ENCODE results near the gene MRTO4.
"Not testable (repeated sequence)": the region's sequence is repeated elsewhere in the genome, so short reads cannot be mapped to it uniquely, and the experiment has no call there.

MRTO4 gene

GRCh38 chr1:19273106-19273843 is 21.7 kb downstream of the MRTO4 start:
- FAIRE-seq (no peak), DNase-seq (ENCODE audit: insufficient read length, low spot score) (no peak)
- TF ChIP-seq CTCF (IDR thresholded peaks at IDR 0.05; ENCODE audit: insufficient read depth, missing control alignments) = no peak

DNA sequence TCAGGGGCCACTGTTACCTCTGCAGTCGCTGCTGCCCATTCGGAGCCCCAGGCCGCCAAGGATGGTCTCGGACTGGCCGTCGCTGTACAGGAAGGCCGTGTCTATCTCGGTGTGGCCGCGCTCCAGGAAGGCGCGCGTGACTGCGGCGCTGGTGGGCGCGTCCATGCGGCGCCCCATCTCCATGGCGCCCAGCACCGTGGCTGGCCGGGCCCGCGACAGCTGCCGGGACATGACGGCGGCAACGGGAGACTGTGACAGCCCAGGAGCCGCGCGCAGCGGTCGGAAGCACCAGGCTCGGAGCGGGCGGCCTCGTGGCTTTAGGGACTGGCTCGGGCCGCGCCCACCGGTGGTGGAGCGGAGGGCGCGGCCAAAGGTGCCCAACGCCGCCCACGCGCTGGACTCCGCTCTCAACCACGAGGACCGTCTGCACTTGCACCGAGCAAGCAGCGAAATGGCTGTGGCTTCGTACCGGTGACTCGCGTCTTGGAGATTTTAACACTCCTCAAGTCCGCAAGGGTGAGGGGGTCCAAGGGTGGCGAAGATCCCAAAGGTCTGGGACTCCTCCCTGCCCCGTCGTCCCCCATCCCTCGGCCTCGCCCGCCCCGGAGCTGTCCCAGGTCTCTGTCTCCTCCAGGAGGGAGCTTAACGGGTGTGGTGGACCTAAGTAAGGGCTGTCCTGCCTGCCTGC is 22.4 kb downstream of the MRTO4 start:
- DNase-seq (ENCODE audit: insufficient read length, low spot score); FAIRE-seq: not testable (repeated sequence)

- no peak for FAIRE-seq
- TF ChIP-seq CTCF (IDR thresholded peaks at IDR 0.05; ENCODE audit: insufficient read depth, missing control alignments) = no peak
- no peak for DNase-seq (ENCODE audit: insufficient read length, low spot score)
Measured at GRCh38 chr1:19274636-19275035, 23.0 kb downstream of the MRTO4 start.

DNA sequence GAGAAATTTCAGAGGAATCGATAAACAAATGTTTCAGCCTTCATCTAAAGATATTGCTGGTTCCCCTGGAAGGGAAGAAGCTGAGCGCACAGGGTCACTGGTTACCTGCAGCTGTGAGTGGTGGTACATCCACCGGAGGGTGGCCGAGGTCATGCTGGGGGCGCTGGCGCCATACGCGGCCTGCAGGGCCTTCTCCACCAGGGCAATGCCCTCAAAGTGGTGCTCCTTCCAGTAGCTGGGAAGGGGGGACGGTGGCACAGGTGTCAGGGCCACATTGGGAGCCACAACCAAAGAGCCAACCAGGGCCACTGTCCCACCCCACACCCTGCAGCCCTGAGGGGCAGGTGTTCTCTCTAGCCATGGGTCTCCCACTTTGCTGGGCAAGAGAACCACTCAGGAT is 32.3 kb downstream of the MRTO4 start:
- FAIRE-seq (no peak), DNase-seq (ENCODE audit: insufficient read length, low spot score) (no peak)
- no peak for TF ChIP-seq CTCF (IDR thresholded peaks at IDR 0.05; ENCODE audit: insufficient read depth, missing control alignments)

GRCh38 chr1:19284881-19285280 is 33.3 kb downstream of the MRTO4 start:
- no peak for TF ChIP-seq CTCF (IDR thresholded peaks at IDR 0.05; ENCODE audit: insufficient read depth, missing control alignments)
- FAIRE-seq = no peak

GRCh38 chr1:19285366-19285765 is 33.8 kb downstream of the MRTO4 start:
- DNase-seq (ENCODE audit: insufficient read length, low spot score); FAIRE-seq: not testable (repeated sequence)

More at GRCh38 chr1:19284881-19285280, 33.3 kb downstream of the MRTO4 start:
- no peak for DNase-seq (ENCODE audit: insufficient read length, low spot score)

DNA sequence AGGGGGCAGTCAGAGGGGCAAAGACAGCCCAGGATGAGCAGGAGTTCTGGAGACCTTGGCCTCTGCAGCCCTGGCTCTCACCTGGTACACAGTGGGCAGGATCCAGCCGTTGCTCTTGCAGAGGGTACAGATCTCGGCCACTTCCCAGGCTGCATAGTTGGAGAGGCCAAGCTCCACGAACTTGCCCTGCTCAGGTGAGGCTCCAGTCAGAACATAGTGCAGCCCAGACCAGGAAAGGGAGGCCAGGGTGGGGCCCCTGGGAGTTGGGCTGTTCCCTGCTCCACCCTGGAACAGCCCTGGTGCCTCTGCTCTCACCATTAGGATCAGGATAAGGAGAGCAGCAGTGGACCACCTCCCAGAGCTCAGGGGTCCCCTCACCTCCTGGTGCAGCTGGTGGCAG is 34.2 kb downstream of the MRTO4 start:
- FAIRE-seq; DNase-seq (ENCODE audit: insufficient read length, low spot score): not testable (repeated sequence)

DNA sequence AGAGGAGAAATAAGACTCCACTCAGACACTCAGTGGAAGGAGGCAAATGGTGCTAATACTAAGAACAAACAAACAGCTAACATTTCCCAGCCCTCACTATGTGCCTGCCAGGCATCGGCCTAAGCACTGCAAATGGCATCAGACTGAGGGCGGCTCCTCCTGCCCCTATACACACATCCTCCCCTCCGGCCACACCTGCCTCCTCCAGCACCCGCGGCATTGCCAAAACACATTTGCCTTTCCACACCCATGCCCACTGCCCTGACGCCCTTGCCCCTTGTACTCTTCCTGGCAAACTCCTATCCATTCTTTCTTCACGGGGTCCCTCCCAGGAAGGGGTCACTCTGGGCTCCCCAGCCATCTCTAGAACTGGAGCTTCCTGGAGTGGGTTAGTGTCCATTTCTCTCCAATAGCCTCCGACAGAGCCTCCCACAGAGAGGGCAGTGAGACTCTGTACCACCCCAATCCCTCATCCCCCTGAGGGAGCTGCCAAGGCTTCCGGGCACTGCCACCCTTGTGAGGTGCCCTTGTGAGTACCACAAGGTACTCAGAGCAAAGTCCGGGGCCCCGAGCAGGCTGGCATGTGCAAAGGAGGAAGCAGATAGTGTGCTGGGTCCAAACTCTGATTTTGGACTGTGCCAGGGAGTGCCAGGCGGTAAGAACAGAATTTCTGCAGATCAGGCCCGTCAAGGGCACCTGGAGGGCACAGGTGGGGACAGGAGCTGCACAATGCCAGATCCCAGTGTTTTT is 36.0 kb downstream of the MRTO4 start:
- DNase-seq (ENCODE audit: insufficient read length, low spot score) = no peak
- no peak for FAIRE-seq
- TF ChIP-seq CTCF (IDR thresholded peaks at IDR 0.05; ENCODE audit: insufficient read depth, missing control alignments) = no peak

- DNase-seq (ENCODE audit: insufficient read length, low spot score); FAIRE-seq: not testable (repeated sequence)
Measured at GRCh38 chr1:19288324-19289241, 37.0 kb downstream of the MRTO4 start, which contains the start of gene AKR7A3. AKR7A3 (minus strand) TSS chr1:19288770; CDS start chr1:19288709, 61 bp downstream.
